SH-SY5Y (cell line): ENCODE data around the gene RHBDD1.

Experiments
- GATA2 ChIP-seq: IDR thresholded peaks from 2 replicates; pipeline ENCODE4 v1.6.1; 2011; ENCODE audit warnings: mild to moderate bottlenecking, low read depth, low read length
- GATA3 ChIP-seq: IDR thresholded peaks from 2 replicates; pipeline ENCODE4 v1.6.1; 2011; ENCODE audit warnings: low read depth, mild to moderate bottlenecking, low read length, moderate library complexity

DNA sequence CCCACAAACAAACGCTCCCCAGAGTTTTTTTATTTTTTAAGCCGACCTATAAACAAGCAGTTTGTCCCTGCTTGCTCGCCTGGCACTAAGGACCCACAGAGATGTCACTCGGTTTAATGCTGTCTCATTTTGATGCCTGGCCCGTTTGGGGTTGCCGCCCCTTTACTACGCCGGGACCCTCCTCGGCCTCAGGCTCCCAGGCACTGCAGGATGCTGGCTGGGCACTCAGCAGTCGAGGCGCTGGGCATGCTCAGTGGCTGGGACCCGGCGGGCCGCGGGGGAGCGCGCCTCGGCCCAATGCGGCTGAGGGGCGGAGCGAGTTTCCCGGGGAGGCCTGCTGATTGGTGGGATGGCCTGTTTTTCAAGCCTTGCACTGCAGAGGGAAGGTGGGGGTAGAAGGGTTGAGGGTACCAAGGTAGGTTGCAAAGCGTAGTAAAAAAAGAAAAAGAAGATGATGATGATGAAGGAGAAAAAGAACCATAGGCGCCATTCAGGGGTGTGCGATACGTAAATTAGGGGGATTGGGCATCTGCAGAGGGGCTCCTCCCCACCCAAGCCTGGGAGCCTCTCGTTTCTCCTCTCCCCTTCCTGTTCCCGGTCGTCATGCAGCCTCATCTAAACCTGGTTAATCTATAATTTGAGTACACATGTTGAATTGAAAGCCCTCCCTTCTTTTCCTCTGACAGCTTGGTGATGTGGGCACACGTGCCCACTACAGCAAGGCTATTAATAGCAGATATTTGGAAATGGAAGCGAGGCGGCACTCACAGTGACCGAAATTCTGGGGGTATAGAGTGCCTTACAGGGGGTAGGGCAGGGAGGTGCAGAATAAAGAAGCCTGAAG, 34.7 kb upstream of the RHBDD1 start:
- TF ChIP-seq GATA2 (no peak), GATA3 (no peak)
